Spleen (tissue), 11 donors: ENCODE measurements around the gene CHN1. TPM values are rescaled to one million over a fixed set of nuclear protein-coding genes. Genes with fewer than 3 reads are reported as not detected.
A peak's percentile ranks its signal among the peaks of the same experiment; 100 is the strongest.

Experiments used
- DNase-seq: peaks from one replicate; pipeline ENCODE4 v3.0.0-alpha.2; 2020
- H3K27ac ChIP-seq, 8 donors: fragments of 200-600 bp; sonication (generic) in 7 of 8; 1 replicate in 4 of 8; 2 replicates in 4 of 8; pipeline versions ENCODE4 v1.5.0 to v1.8.0; 2016 to 2021; ENCODE audit warnings: inconsistent platforms in 4 of 8, mild to moderate bottlenecking in 4 of 8, moderate library complexity in 1 of 8
- H3K27me3 ChIP-seq, 7 donors: fragments of 200-600 bp; sonication (generic) in 6 of 7; replicated peaks in 1 of 7; 1 replicate in 4 of 7; 2 replicates in 3 of 7; pipeline versions ENCODE4 v1.5.0 to v1.8.0; 2016 to 2021; ENCODE audit warnings: inconsistent platforms in 3 of 7, mild to moderate bottlenecking in 1 of 7
- H3K36me3 ChIP-seq, 6 donors: fragments of 200-600 bp; sonication (generic) in 5 of 6; 1 replicate in 4 of 6; 2 replicates in 2 of 6; pipeline versions ENCODE4 v1.5.0 to v1.8.0; 2016 to 2021; ENCODE audit warnings: inconsistent platforms in 2 of 6
- H3K4me1 ChIP-seq, 6 donors: fragments of 200-600 bp; sonication (generic) in 5 of 6; 1 replicate in 3 of 6; 2 replicates in 3 of 6; pipeline versions ENCODE4 v1.5.0 to v1.8.0; 2016 to 2021; ENCODE audit warnings: inconsistent platforms in 3 of 6
- H3K4me3 ChIP-seq, 8 donors: fragments of 200-600 bp; sonication (generic) in 7 of 8; 1 replicate in 4 of 8; 2 replicates in 4 of 8; pipeline versions ENCODE4 v1.5.0 to v1.8.0; 2016 to 2021; ENCODE audit warnings: inconsistent platforms in 4 of 8, mild to moderate bottlenecking in 4 of 8, moderate library complexity in 2 of 8
- H3K9me3 ChIP-seq, 8 donors: fragments of 200-600 bp; sonication (generic) in 7 of 8; 1 replicate in 4 of 8; 2 replicates in 4 of 8; pipeline versions ENCODE4 v1.5.0 to v1.8.0; 2016 to 2021; ENCODE audit warnings: inconsistent platforms in 4 of 8
- CTCF ChIP-seq, 11 experiments: fragments of 200-600 bp in 7 of 11; fragments of 450-650 bp in 4 of 11; sonication (generic) in 4 of 11; IDR thresholded peaks in 8 of 11; conservative IDR thresholded peaks in 3 of 11; 1 replicate in 7 of 11; 2 replicates in 4 of 11; pipeline versions ENCODE4 v1.4.0 to v1.8.0; 2016 to 2021; ENCODE audit warnings: antibody characterized with exemption in 11 of 11, inconsistent platforms in 4 of 11, mild to moderate bottlenecking in 1 of 11
- POLR2A ChIP-seq, 3 donors: fragments of 450-650 bp; IDR thresholded peaks; one replicate each; pipeline ENCODE4 v1.5.1; 2017; ENCODE audit warnings: antibody characterized with exemption in 3 of 3, mild to moderate bottlenecking in 1 of 3
- POLR2AphosphoS5 ChIP-seq, 3 donors: sonication (generic); formaldehyde crosslinking; IDR thresholded peaks; one replicate each; pipeline ENCODE4 v1.5.1; 2017; ENCODE audit warnings: antibody characterized with exemption in 3 of 3
- WGBS, 5 donors: extraction: QIAGEN DNeasy Blood & Tissue Kit in 3 of 5; methylation state at CpG; one replicate each; pipeline versions ENCODE4 v1.1.5 to v1.1.7; 2013 to 2018; 5-methylcytosine and 5-hydroxymethylcytosine counted together
- intact Hi-C: fragments of 100-400 bp; cut with DNase I; formaldehyde crosslinking; loops from one replicate; pipeline ENCODE4 v1.15.0; 2023; ENCODE audit warnings: low total_unique reads
- polyA plus RNA-seq, 3 donors: library from polyadenylated mRNA; stranded (reverse); fragments of 200-250 nt; gene quantifications; one replicate each; pipeline ENCODE4 v1.2.1, GENCODE V29; 2013
- total RNA-seq, 7 donors: library from RNA; depleted of rRNA in 3 of 7; stranded (reverse); fragments of >200 nt in 3 of 7; fragmentation: NEBNext Ultra II Directional in 4 of 7; extraction: Animal tissue kit (Norgen Biotek cat#: 25700) in 4 of 7; gene quantifications; one replicate each; pipeline versions ENCODE4 v1.1.0 to v1.2.1, GENCODE V29; 2016 to 2021
- donor health status: healthy with polysubstance abuse.
- donor health status: DM: no; HTN: no; CAD: no; lungs with moderate emphysema.
- donor health status: DM: no; HTN: no; CAD: no.
- donor health status: Bipolar disorder and iron deficiency.
- donor health status: healthy.
- donor health status: DM: no; HTN: no; CAD: no.
- donor health status: DM: yes; HTN: yes; CAD: no.

The CHN1 gene
- total and polyA plus RNA-seq, 10 donors: 5.4 to 14.6 (median 9.7) TPM

- Histone ChIP-seq H3K27ac (no peak overlapping the region), H3K4me1 (peaks cover 6 to 33% (median 25%) of the 10 kb centered on the region in 6 donors), H3K4me3 (no peak overlapping the region), H3K9me3 (no peaks in the 10 kb centered on the region), H3K27me3 (no peaks in the 10 kb centered on the region), H3K36me3 (no peaks in the 10 kb centered on the region)
- intact Hi-C loops: no loop called here
- 55 to 73% (median 70%) methylated on average over 5 of the region's 5 CpGs for WGBS, 5 donors
- no peak for DNase-seq
- TF ChIP-seq POLR2AphosphoS5 (IDR thresholded peaks at IDR 0.05) (no peak), POLR2A (IDR thresholded peaks at IDR 0.05) (no peak), CTCF (IDR thresholded peaks at IDR 0.05 in 8 of 11, conservative IDR thresholded peaks at IDR 0.05 in 3 of 11) (no peak)
Observed at GRCh38 chr2:174775571-174775980, 229.6 kb downstream of the CHN1 start.

GRCh38 chr2:174774886-174775285 lies 230.3 kb downstream of the CHN1 start:
- intact Hi-C loops: loop anchor here (5.0 kb wide), 1 partner anchor 217 kb away; no protein-coding TSS in a partner anchor
- no peak for DNase-seq
- H3K27me3 ChIP-seq: no peaks in the 10 kb centered on the region
- TF ChIP-seq CTCF (IDR thresholded peaks at IDR 0.05 in 8 of 11, conservative IDR thresholded peaks at IDR 0.05 in 3 of 11) (no peak), POLR2AphosphoS5 (IDR thresholded peaks at IDR 0.05) (no peak), POLR2A (IDR thresholded peaks at IDR 0.05) (no peak)
- no peaks in the 10 kb centered on the region for H3K9me3 ChIP-seq
- H3K36me3 ChIP-seq: no peaks in the 10 kb centered on the region
- no peak overlapping the region for H3K4me3 ChIP-seq
- no peak overlapping the region for H3K27ac ChIP-seq
- WGBS, 5 donors: 90 to 96% (median 92%) methylated on average over 4 of the region's 4 CpGs
- peaks cover 6 to 33% (median 25%) of the 10 kb centered on the region in 6 donors for H3K4me1 ChIP-seq

DNA sequence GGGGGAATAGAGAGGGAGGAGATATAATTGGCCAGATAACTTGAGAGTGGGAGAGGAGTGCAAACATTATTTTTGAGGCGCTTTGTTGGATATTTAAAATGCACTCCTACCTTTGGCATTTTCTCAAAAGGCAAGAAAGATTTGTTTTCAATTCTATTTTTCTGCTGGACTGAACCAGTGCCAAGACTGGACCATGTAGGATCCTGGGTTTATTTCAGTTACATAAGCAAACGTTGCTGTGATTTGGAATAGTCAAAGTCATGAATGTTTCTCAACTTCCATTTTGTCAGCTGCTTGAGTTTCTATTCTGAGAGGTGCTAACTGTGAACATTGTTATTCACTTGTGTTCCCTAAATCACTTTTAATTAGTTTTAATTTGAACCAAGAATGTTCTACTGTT lies 232.0 kb downstream of the CHN1 start:
- Histone ChIP-seq H3K27ac (no peak overlapping the region), H3K36me3 (no peaks in the 10 kb centered on the region), H3K4me3 (no peak overlapping the region), H3K27me3 (peaks cover 0 to 4% (median 0%) of the 10 kb centered on the region in 7 donors), H3K9me3 (no peaks in the 10 kb centered on the region), H3K4me1 (peaks cover under 1 to 21% (median 14%) of the 10 kb centered on the region in 6 donors)
- no peak for TF ChIP-seq POLR2A (IDR thresholded peaks at IDR 0.05)
- TF ChIP-seq CTCF (IDR thresholded peaks at IDR 0.05 in 8 of 11, conservative IDR thresholded peaks at IDR 0.05 in 3 of 11): no peak
- no peak for TF ChIP-seq POLR2AphosphoS5 (IDR thresholded peaks at IDR 0.05)
- no peak for DNase-seq
- intact Hi-C loops: loop anchor here (5.0 kb wide), 1 partner anchor 219 kb away; no protein-coding TSS in a partner anchor
- WGBS, 5 donors: 60 to 82% (median 68%) methylated on average over 2 of the region's 2 CpGs

DNA sequence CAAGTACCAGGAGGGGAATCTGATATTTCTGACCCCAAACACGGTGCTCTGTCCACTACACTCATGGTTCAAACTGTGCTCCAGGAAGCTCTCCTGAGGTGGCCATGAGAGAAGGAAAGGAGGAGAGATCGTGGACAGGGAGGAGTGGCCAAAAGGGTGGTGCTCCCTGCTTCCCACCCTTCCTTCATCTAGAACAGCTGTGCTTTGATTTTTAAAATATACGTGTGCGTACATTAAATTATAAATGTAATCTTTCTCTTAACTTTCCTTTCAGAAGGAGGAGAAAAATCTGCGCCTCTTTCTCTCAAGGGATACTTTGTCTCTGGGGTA lies 232.7 kb downstream of the CHN1 start:
- no peak overlapping the region for H3K4me3 ChIP-seq
- peak overlapping the region in 2 of 8 donors; percentile 11 to 32 for H3K27ac ChIP-seq
- no peaks in the 10 kb centered on the region for H3K9me3 ChIP-seq
- H3K4me1 ChIP-seq: peaks cover 0 to 14% (median 9%) of the 10 kb centered on the region in 6 donors
- H3K36me3 ChIP-seq: no peaks in the 10 kb centered on the region
- H3K27me3 ChIP-seq: peaks cover 0 to 4% (median 0%) of the 10 kb centered on the region in 7 donors
- TF ChIP-seq POLR2A (IDR thresholded peaks at IDR 0.05) (no peak), POLR2AphosphoS5 (IDR thresholded peaks at IDR 0.05) (no peak), CTCF (IDR thresholded peaks at IDR 0.05 in 8 of 11, conservative IDR thresholded peaks at IDR 0.05 in 3 of 11) (no peak)
- 64 to 83% (median 67%) methylated on average over 5 of the region's 5 CpGs for WGBS, 5 donors
- DNase-seq: no peak
- intact Hi-C loops: loop anchor here (5.0 kb wide), 1 partner anchor 220 kb away; no protein-coding TSS in a partner anchor
